K562 (cell line): ENCODE measurements around the gene COL4A2. TPM values are rescaled to one million over a fixed set of nuclear protein-coding genes. Genes with fewer than 3 reads are reported as not detected.

Experiments used
- ATAC-seq: fragments of 200-7000 bp; cut with Tn5 transposase; 3 replicates; pipeline ENCODE4 v1.9.1; 2020; ENCODE audit warnings: moderate library complexity
- BruUV-seq: library from RNA; stranded (reverse); fragments of 400-500 nt; replicated peaks from 2 replicates; lab custom pipeline; 2021; lab: Mats Ljungman, UMichigan
- CTCF ChIA-PET: fragments of 300-600 bp; formaldehyde crosslinking; extraction: SDS; loops from one replicate; lab custom pipeline; 2021; ENCODE audit warnings: low intra/inter-chr PET ratio; lab: Yijun Ruan, JAX
- POLR2A ChIA-PET: fragments of 300-600, 350-650 bp; sonication (Branson Sonifier 250); formaldehyde crosslinking; extraction: SDS; loops from one replicate; lab custom pipeline; 2021; ENCODE audit warnings: antibody characterized with exemption, inconsistent platforms; lab: Yijun Ruan, JAX
- DNase-seq, 4 experiments: peaks; one replicate each; pipeline versions ENCODE4 v3.0.0 to v3.0.0-alpha.2; 2011 to 2018; ENCODE audit warnings: low spot score in 3 of 4, mixed read lengths in 3 of 4; ENCODE audit errors: extremely low read depth in 1 of 4
- FAIRE-seq: peaks from 2 replicates; lab custom pipeline; 2011; peaks lifted over from hg19 to GRCh38; lab: Jason Lieb, UNC
- H2AFZ ChIP-seq: 2 replicates; pipeline ENCODE4 v1.6.0; 2011; ENCODE audit warnings: low read depth, low read length, control low read depth, inconsistent platforms
- H3K27ac ChIP-seq: fragments of 200-600 bp; 3 replicates; pipeline ENCODE4 v1.8.0; 2011; ENCODE audit warnings: low read depth, mild to moderate bottlenecking, control low read depth, inconsistent platforms, low read length, moderate library complexity, mixed read lengths; ENCODE audit errors: extremely low read depth
- H3K27me3 ChIP-seq, 2 experiments: fragments of 300-600 bp in 1 of 2; 2 replicates in 1 of 2; 3 replicates in 1 of 2; pipeline versions ENCODE4 v1.6.0 to v1.8.0; 2011; ENCODE audit warnings: inconsistent platforms in 2 of 2, low read length in 2 of 2, mild to moderate bottlenecking in 1 of 2, mixed read lengths in 1 of 2, moderate library complexity in 1 of 2; ENCODE audit not compliant: control insufficient read depth in 2 of 2, insufficient read depth in 2 of 2
- H3K36me3 ChIP-seq: fragments of 300-600 bp; 3 replicates; pipeline ENCODE4 v1.8.0; 2011; ENCODE audit warnings: mild to moderate bottlenecking, low read length, inconsistent platforms; ENCODE audit not compliant: control insufficient read depth, insufficient read depth
- H3K4me1 ChIP-seq, 2 experiments: fragments of 200-600 bp in 1 of 2; replicated peaks in 1 of 2; 2 replicates in 1 of 2; 3 replicates in 1 of 2; pipeline versions ENCODE4 v1.5.1 to v1.8.0; 2011; ENCODE audit warnings: inconsistent platforms in 2 of 2, low read length in 2 of 2, mild to moderate bottlenecking in 1 of 2, mixed read lengths in 1 of 2, moderate library complexity in 1 of 2; ENCODE audit not compliant: control insufficient read depth in 2 of 2, insufficient read depth in 2 of 2
- H3K4me2 ChIP-seq: 2 replicates; pipeline ENCODE4 v1.6.1; 2011; ENCODE audit warnings: low read length, control low read depth, inconsistent platforms, mixed read lengths; ENCODE audit not compliant: insufficient read depth
- H3K4me3 ChIP-seq: fragments of 200-600 bp; sonication (generic), shearing (Covaris generic); 2 replicates; pipeline ENCODE4 v1.5.1; 2016; ENCODE audit warnings: control low read depth, inconsistent platforms
- H3K79me2 ChIP-seq: fragments of 200-600 bp; 3 replicates; pipeline ENCODE4 v1.8.0; 2011; ENCODE audit warnings: low read length, inconsistent platforms; ENCODE audit not compliant: control insufficient read depth, insufficient read depth
- H3K9ac ChIP-seq, 2 experiments: 2 replicates each; pipeline versions ENCODE4 v1.6.0 to v1.6.1; 2011; ENCODE audit warnings: low read depth in 2 of 2, low read length in 2 of 2, control low read depth in 1 of 2, inconsistent platforms in 1 of 2, mild to moderate bottlenecking in 1 of 2, mixed read lengths in 1 of 2; ENCODE audit not compliant: insufficient read depth in 1 of 2
- H3K9me1 ChIP-seq: one replicate; pipeline ENCODE4 v1.6.0; 2011; ENCODE audit warnings: inconsistent platforms, mild to moderate bottlenecking, low read length, moderate library complexity; ENCODE audit not compliant: control insufficient read depth, insufficient read depth
- H3K9me3 ChIP-seq: replicated peaks from 2 replicates; pipeline ENCODE4 v1.5.1; 2011; ENCODE audit warnings: low read depth, low read length, inconsistent platforms; ENCODE audit not compliant: control insufficient read depth, insufficient read depth
- H4K20me1 ChIP-seq: replicated peaks from 2 replicates; pipeline ENCODE4 v1.6.1; 2011; ENCODE audit warnings: low read length, inconsistent platforms, mixed read lengths; ENCODE audit not compliant: control insufficient read depth, insufficient read depth
- FOXK2 ChIP-seq, 2 experiments: fragments of 450-650 bp; IDR thresholded peaks in 1 of 2; conservative IDR thresholded peaks in 1 of 2; 2 replicates each; pipeline ENCODE4 v1.6.1; 2016; ENCODE audit warnings: low read depth in 2 of 2, mild to moderate bottlenecking in 1 of 2
- MCM7 ChIP-seq, 2 experiments: fragments of 450-650 bp; IDR thresholded peaks; 2 replicates each; pipeline ENCODE4 v1.6.1; 2016 to 2018
- TARDBP ChIP-seq: fragments of 450-650 bp; IDR thresholded peaks from 2 replicates; pipeline ENCODE4 v1.6.1; 2016
- U2AF2 ChIP-seq: fragments of 200-400 bp; formaldehyde crosslinking; optimal IDR thresholded peaks from 2 replicates; pipeline ENCODE3; 2017; ENCODE audit warnings: low read depth, mild to moderate bottlenecking, low read length
- ZHX1 ChIP-seq: fragments of 150-350 bp; conservative IDR thresholded peaks from 2 replicates; pipeline ENCODE4 v1.6.1; 2014; ENCODE audit warnings: low read length
- ZNF146 ChIP-seq: IDR thresholded peaks from one replicate; pipeline ENCODE4 v1.6.1; 2018; ENCODE audit warnings: missing compliant biosample characterization; ENCODE audit not compliant: unreplicated experiment
- WGBS: fragments of 100-300 bp; shearing (Covaris generic); methylation state at CpG from one replicate; pipeline ENCODE4 v1.1.6; 2016; ENCODE audit warnings: low coverage, mixed read lengths; ENCODE audit not compliant: insufficient coverage; ENCODE audit errors: missing lambda C conversion rate; 5-methylcytosine and 5-hydroxymethylcytosine counted together
- in situ Hi-C: fragments of 300-500 bp; cut with MboI; formaldehyde crosslinking; loops from 4 replicates; pipeline ENCODE4 v1.15.0; 2018; ENCODE audit warnings: inconsistent platforms, mixed read lengths
- intact Hi-C: fragments of 100-400 bp; cut with micrococcal nuclease; formaldehyde crosslinking; loops from 2 replicates; pipeline ENCODE4 v1.14.2; 2022
- polyA plus RNA-seq, 8 experiments: library from polyadenylated mRNA; depleted of rRNA in 4 of 8; stranded (reverse) in 5 of 8; unstranded in 3 of 8; fragments of >200 nt; fragmentation: Nextera tagmentation in 2 of 8; fragmentation: Illumina TruSeq in 1 of 8; extraction: Ambion mirVana in 2 of 8; extraction: Trizol in 1 of 8; gene quantifications; 2 replicates each; pipeline versions ENCODE4 v1.2.1 to v1.2.3, GENCODE V29; 2011 to 2014; ENCODE audit warnings: inconsistent platforms in 1 of 8, missing spikeins in 1 of 8
- total RNA-seq, 7 experiments: library from RNA; depleted of rRNA in 6 of 7; stranded (reverse); fragments of >200 nt in 6 of 7; fragmentation: Illumina TruSeq in 2 of 7; extraction: Trizol in 2 of 7; gene quantifications; 2 replicates each; pipeline versions ENCODE4 v1.2.1 to v1.2.3, GENCODE V29; 2011 to 2021; ENCODE audit warnings: low replicate concordance in 1 of 7
- TF ChIP-seq, protein P1 (sequence below): fragments of 200-800 bp; sonication (Bioruptor generic); IDR thresholded peaks from 2 replicates; pipeline ENCODE4 v1.6.1; 2016; ENCODE audit warnings: missing genetic modification characterization, missing compliant biosample characterization
- TF ChIP-seq, protein P2 (sequence below): fragments of 450-650 bp; conservative IDR thresholded peaks from 2 replicates; pipeline ENCODE4 v1.6.1; 2016; ENCODE audit warnings: missing genetic modification characterization, low read depth, mild to moderate bottlenecking, missing compliant biosample characterization, moderate library complexity
- TF ChIP-seq, protein P3 (sequence below), 2 experiments: fragments of 450-650 bp in 1 of 2; sonication (generic) in 1 of 2; formaldehyde crosslinking; conservative IDR thresholded peaks; 2 replicates each; pipeline versions ENCODE4 v1.4.0 to v1.8.1; 2020 to 2022; ENCODE audit warnings: mild to moderate bottlenecking in 1 of 2, missing genetic modification reagents in 1 of 2
- TF ChIP-seq, protein P4 (sequence below): fragments of 250-450 bp; sonication (Bioruptor Pico); IDR thresholded peaks from 2 replicates; pipeline ENCODE4 v1.5.0; 2021; ENCODE audit warnings: mild to moderate bottlenecking, borderline replicate concordance

Gene COL4A2
- total and polyA plus RNA-seq, 9 of the 15 experiments (the other 6 are each of a cell fraction or from before 2014, with no cell fraction given), result 0.13 to 15.2 (median 8.1) TPM

DNA sequence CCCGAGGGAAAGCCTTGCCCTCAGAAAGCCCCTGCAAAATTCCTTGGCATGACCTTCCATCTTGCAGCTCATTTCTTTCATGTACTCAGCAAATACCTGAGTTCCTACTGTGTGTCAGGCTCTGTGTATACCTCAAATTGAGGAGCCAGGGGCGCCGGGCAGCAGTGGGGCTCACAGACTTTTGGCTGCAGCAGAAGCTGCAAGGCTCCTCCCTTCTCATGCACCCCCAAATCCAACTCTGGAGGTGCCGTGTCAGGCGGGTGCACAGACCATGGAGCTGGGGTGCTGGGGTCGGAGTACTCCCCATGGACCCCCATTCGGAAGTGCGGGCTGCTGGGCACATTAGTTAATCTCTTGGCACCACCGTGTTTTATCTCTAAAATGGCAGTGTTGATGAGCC, 72.3 kb downstream of the COL4A2 start:
- no peak overlapping the region for H2AFZ ChIP-seq
- peaks cover 3 to 27% of the 10 kb centered on the region in 2 experiments; a peak in 3 of 5 replicates for H3K27me3 ChIP-seq
- no peak for FAIRE-seq
- H3K27ac ChIP-seq, result no peak overlapping the region
- no peak overlapping the region for H3K4me3 ChIP-seq
- no peaks in the 10 kb centered on the region for H3K36me3 ChIP-seq
- BruUV-seq, result no TSS peak
- WGBS, result 0% methylated on average over 6 of the region's 9 CpGs
- H3K4me2 ChIP-seq, result no peak overlapping the region
- no peak for DNase-seq
- ChIA-PET POLR2A (no interaction called here), CTCF (no interaction called here)
- no peaks in the 10 kb centered on the region for H3K4me1 ChIP-seq
- H4K20me1 ChIP-seq, result no peaks in the 10 kb centered on the region
- intact Hi-C loops, result no loop called here
- no peak overlapping the region for H3K9ac ChIP-seq
- in situ Hi-C loops, result no loop called here
- H3K9me1 ChIP-seq, result no peaks in the 10 kb centered on the region
- no peaks in the 10 kb centered on the region for H3K9me3 ChIP-seq
- no peak for ATAC-seq
- H3K79me2 ChIP-seq, result no peaks in the 10 kb centered on the region
- TF ChIP-seq ZHX1 (no peak), FOXK2 (conservative IDR thresholded peaks at IDR 0.05 in 1 of 2, IDR thresholded peaks at IDR 0.05 in 1 of 2; ENCODE audit: low read depth in 2 of 2) (no peak), U2AF2 (no peak), TARDBP (no peak), ZNF146 (CRISPR knock-in tag) (no peak), MCM7 (IDR thresholded peaks at IDR 0.05) (no peak)
- TF ChIP-seq, protein P1, sequence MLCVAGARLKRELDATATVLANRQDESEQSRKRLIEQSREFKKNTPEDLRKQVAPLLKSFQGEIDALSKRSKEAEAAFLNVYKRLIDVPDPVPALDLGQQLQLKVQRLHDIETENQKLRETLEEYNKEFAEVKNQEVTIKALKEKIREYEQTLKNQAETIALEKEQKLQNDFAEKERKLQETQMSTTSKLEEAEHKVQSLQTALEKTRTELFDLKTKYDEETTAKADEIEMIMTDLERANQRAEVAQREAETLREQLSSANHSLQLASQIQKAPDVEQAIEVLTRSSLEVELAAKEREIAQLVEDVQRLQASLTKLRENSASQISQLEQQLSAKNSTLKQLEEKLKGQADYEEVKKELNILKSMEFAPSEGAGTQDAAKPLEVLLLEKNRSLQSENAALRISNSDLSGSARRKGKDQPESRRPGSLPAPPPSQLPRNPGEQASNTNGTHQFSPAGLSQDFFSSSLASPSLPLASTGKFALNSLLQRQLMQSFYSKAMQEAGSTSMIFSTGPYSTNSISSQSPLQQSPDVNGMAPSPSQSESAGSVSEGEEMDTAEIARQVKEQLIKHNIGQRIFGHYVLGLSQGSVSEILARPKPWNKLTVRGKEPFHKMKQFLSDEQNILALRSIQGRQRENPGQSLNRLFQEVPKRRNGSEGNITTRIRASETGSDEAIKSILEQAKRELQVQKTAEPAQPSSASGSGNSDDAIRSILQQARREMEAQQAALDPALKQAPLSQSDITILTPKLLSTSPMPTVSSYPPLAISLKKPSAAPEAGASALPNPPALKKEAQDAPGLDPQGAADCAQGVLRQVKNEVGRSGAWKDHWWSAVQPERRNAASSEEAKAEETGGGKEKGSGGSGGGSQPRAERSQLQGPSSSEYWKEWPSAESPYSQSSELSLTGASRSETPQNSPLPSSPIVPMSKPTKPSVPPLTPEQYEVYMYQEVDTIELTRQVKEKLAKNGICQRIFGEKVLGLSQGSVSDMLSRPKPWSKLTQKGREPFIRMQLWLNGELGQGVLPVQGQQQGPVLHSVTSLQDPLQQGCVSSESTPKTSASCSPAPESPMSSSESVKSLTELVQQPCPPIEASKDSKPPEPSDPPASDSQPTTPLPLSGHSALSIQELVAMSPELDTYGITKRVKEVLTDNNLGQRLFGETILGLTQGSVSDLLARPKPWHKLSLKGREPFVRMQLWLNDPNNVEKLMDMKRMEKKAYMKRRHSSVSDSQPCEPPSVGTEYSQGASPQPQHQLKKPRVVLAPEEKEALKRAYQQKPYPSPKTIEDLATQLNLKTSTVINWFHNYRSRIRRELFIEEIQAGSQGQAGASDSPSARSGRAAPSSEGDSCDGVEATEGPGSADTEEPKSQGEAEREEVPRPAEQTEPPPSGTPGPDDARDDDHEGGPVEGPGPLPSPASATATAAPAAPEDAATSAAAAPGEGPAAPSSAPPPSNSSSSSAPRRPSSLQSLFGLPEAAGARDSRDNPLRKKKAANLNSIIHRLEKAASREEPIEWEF, result no peak
- TF ChIP-seq, protein P2, sequence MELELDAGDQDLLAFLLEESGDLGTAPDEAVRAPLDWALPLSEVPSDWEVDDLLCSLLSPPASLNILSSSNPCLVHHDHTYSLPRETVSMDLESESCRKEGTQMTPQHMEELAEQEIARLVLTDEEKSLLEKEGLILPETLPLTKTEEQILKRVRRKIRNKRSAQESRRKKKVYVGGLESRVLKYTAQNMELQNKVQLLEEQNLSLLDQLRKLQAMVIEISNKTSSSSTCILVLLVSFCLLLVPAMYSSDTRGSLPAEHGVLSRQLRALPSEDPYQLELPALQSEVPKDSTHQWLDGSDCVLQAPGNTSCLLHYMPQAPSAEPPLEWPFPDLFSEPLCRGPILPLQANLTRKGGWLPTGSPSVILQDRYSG (tag), result no peak
- TF ChIP-seq, protein P3, sequence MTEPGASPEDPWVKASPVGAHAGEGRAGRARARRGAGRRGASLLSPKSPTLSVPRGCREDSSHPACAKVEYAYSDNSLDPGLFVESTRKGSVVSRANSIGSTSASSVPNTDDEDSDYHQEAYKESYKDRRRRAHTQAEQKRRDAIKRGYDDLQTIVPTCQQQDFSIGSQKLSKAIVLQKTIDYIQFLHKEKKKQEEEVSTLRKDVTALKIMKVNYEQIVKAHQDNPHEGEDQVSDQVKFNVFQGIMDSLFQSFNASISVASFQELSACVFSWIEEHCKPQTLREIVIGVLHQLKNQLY (CRISPR knock-in tag; conservative IDR thresholded peaks at IDR 0.05), result no peak
- TF ChIP-seq, protein P4, sequence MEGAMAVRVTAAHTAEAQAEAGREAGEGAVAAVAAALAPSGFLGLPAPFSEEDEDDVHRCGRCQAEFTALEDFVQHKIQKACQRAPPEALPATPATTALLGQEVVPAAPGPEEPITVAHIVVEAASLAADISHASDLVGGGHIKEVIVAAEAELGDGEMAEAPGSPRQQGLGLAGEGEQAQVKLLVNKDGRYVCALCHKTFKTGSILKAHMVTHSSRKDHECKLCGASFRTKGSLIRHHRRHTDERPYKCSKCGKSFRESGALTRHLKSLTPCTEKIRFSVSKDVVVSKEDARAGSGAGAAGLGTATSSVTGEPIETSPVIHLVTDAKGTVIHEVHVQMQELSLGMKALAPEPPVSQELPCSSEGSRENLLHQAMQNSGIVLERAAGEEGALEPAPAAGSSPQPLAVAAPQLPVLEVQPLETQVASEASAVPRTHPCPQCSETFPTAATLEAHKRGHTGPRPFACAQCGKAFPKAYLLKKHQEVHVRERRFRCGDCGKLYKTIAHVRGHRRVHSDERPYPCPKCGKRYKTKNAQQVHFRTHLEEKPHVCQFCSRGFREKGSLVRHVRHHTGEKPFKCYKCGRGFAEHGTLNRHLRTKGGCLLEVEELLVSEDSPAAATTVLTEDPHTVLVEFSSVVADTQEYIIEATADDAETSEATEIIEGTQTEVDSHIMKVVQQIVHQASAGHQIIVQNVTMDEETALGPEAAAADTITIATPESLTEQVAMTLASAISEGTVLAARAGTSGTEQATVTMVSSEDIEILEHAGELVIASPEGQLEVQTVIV (CRISPR knock-in tag), result no peak
